K562 (cell line): ENCODE measurements around the gene FRMD1. TPM values are rescaled to one million over a fixed set of nuclear protein-coding genes. Genes with fewer than 3 reads are reported as not detected.

Experiments
- ATAC-seq: fragments of 200-7000 bp; cut with Tn5 transposase; 3 replicates; pipeline ENCODE4 v1.9.1; 2020; ENCODE audit warnings: moderate library complexity
- BruUV-seq: library from RNA; stranded (reverse); fragments of 400-500 nt; replicated peaks from 2 replicates; lab custom pipeline; 2021; lab: Mats Ljungman, UMichigan
- CTCF ChIA-PET: fragments of 300-600 bp; formaldehyde crosslinking; extraction: SDS; loops from one replicate; lab custom pipeline; 2021; ENCODE audit warnings: low intra/inter-chr PET ratio; lab: Yijun Ruan, JAX
- POLR2A ChIA-PET: fragments of 300-600, 350-650 bp; sonication (Branson Sonifier 250); formaldehyde crosslinking; extraction: SDS; loops from one replicate; lab custom pipeline; 2021; ENCODE audit warnings: antibody characterized with exemption, inconsistent platforms; lab: Yijun Ruan, JAX
- DNase-seq, 4 experiments: peaks; one replicate each; pipeline versions ENCODE4 v3.0.0 to v3.0.0-alpha.2; 2011 to 2018; ENCODE audit warnings: low spot score in 3 of 4, mixed read lengths in 3 of 4; ENCODE audit errors: extremely low read depth in 1 of 4
- FAIRE-seq: peaks from 2 replicates; lab custom pipeline; 2011; peaks lifted over from hg19 to GRCh38; lab: Jason Lieb, UNC
- H2AFZ ChIP-seq: 2 replicates; pipeline ENCODE4 v1.6.0; 2011; ENCODE audit warnings: low read depth, low read length, control low read depth, inconsistent platforms
- H3K27ac ChIP-seq: fragments of 200-600 bp; 3 replicates; pipeline ENCODE4 v1.8.0; 2011; ENCODE audit warnings: low read depth, mild to moderate bottlenecking, control low read depth, inconsistent platforms, low read length, moderate library complexity, mixed read lengths; ENCODE audit errors: extremely low read depth
- H3K27me3 ChIP-seq, 2 experiments: fragments of 300-600 bp in 1 of 2; 2 replicates in 1 of 2; 3 replicates in 1 of 2; pipeline versions ENCODE4 v1.6.0 to v1.8.0; 2011; ENCODE audit warnings: inconsistent platforms in 2 of 2, low read length in 2 of 2, mild to moderate bottlenecking in 1 of 2, mixed read lengths in 1 of 2, moderate library complexity in 1 of 2; ENCODE audit not compliant: control insufficient read depth in 2 of 2, insufficient read depth in 2 of 2
- H3K36me3 ChIP-seq: fragments of 300-600 bp; 3 replicates; pipeline ENCODE4 v1.8.0; 2011; ENCODE audit warnings: mild to moderate bottlenecking, low read length, inconsistent platforms; ENCODE audit not compliant: control insufficient read depth, insufficient read depth
- H3K4me1 ChIP-seq, 2 experiments: fragments of 200-600 bp in 1 of 2; replicated peaks in 1 of 2; 2 replicates in 1 of 2; 3 replicates in 1 of 2; pipeline versions ENCODE4 v1.5.1 to v1.8.0; 2011; ENCODE audit warnings: inconsistent platforms in 2 of 2, low read length in 2 of 2, mild to moderate bottlenecking in 1 of 2, mixed read lengths in 1 of 2, moderate library complexity in 1 of 2; ENCODE audit not compliant: control insufficient read depth in 2 of 2, insufficient read depth in 2 of 2
- H3K4me2 ChIP-seq: 2 replicates; pipeline ENCODE4 v1.6.1; 2011; ENCODE audit warnings: low read length, control low read depth, inconsistent platforms, mixed read lengths; ENCODE audit not compliant: insufficient read depth
- H3K4me3 ChIP-seq: fragments of 200-600 bp; sonication (generic), shearing (Covaris generic); 2 replicates; pipeline ENCODE4 v1.5.1; 2016; ENCODE audit warnings: control low read depth, inconsistent platforms
- H3K79me2 ChIP-seq: fragments of 200-600 bp; 3 replicates; pipeline ENCODE4 v1.8.0; 2011; ENCODE audit warnings: low read length, inconsistent platforms; ENCODE audit not compliant: control insufficient read depth, insufficient read depth
- H3K9ac ChIP-seq, 2 experiments: 2 replicates each; pipeline versions ENCODE4 v1.6.0 to v1.6.1; 2011; ENCODE audit warnings: low read depth in 2 of 2, low read length in 2 of 2, control low read depth in 1 of 2, inconsistent platforms in 1 of 2, mild to moderate bottlenecking in 1 of 2, mixed read lengths in 1 of 2; ENCODE audit not compliant: insufficient read depth in 1 of 2
- H3K9me1 ChIP-seq: one replicate; pipeline ENCODE4 v1.6.0; 2011; ENCODE audit warnings: inconsistent platforms, mild to moderate bottlenecking, low read length, moderate library complexity; ENCODE audit not compliant: control insufficient read depth, insufficient read depth
- H3K9me3 ChIP-seq: replicated peaks from 2 replicates; pipeline ENCODE4 v1.5.1; 2011; ENCODE audit warnings: low read depth, low read length, inconsistent platforms; ENCODE audit not compliant: control insufficient read depth, insufficient read depth
- H4K20me1 ChIP-seq: replicated peaks from 2 replicates; pipeline ENCODE4 v1.6.1; 2011; ENCODE audit warnings: low read length, inconsistent platforms, mixed read lengths; ENCODE audit not compliant: control insufficient read depth, insufficient read depth
- EWSR1 ChIP-seq: fragments of 450-650 bp; IDR thresholded peaks from 2 replicates; pipeline ENCODE4 v1.6.1; 2018; ENCODE audit warnings: borderline replicate concordance, mild to moderate bottlenecking, low read depth, moderate library complexity; ENCODE audit not compliant: partially characterized antibody
- FOXA3 ChIP-seq, 2 experiments: fragments of 450-650 bp in 1 of 2; sonication (generic) in 1 of 2; formaldehyde crosslinking; IDR thresholded peaks in 1 of 2; conservative IDR thresholded peaks in 1 of 2; 2 replicates each; pipeline versions ENCODE4 v1.4.0 to v1.8.0; 2020 to 2022; ENCODE audit warnings: mild to moderate bottlenecking in 2 of 2, missing genetic modification reagents in 1 of 2
- MYC ChIP-seq, 2 experiments: fragments of 250-450 bp in 1 of 2; sonication (Bioruptor Pico) in 1 of 2; IDR thresholded peaks; 2 replicates each; pipeline versions ENCODE4 v1.5.1 to v1.6.1; 2012 to 2021; ENCODE audit warnings: low read depth in 2 of 2, borderline replicate concordance in 1 of 2, improper control_type of control experiment in 1 of 2, low read length in 1 of 2, mild to moderate bottlenecking in 1 of 2, moderate library complexity in 1 of 2
- NUFIP1 ChIP-seq: fragments of 450-650 bp; IDR thresholded peaks from 2 replicates; pipeline ENCODE4 v1.6.1; 2018; ENCODE audit not compliant: partially characterized antibody
- PHF20 ChIP-seq: fragments of 450-650 bp; IDR thresholded peaks from 2 replicates; pipeline ENCODE4 v1.6.1; 2018; ENCODE audit not compliant: partially characterized antibody
- RFX1 ChIP-seq: fragments of 450-650 bp; IDR thresholded peaks from 2 replicates; pipeline ENCODE4 v1.6.1; 2016; ENCODE audit warnings: mild to moderate bottlenecking, moderate library complexity
- RFX5 ChIP-seq: IDR thresholded peaks from 2 replicates; pipeline ENCODE4 v1.6.1; 2011; ENCODE audit warnings: low read depth, mild to moderate bottlenecking, improper control_type of control experiment, low read length
- XRCC4 ChIP-seq: IDR thresholded peaks from one replicate; pipeline ENCODE4 v1.6.1; 2011; ENCODE audit not compliant: insufficient read depth, insufficient read length; ENCODE audit errors: extremely low read depth
- ZBTB17 ChIP-seq: fragments of 450-650 bp; formaldehyde crosslinking; IDR thresholded peaks from 2 replicates; pipeline ENCODE4 v1.4.0; 2020; ENCODE audit warnings: mild to moderate bottlenecking
- ZNF146 ChIP-seq: IDR thresholded peaks from one replicate; pipeline ENCODE4 v1.6.1; 2018; ENCODE audit warnings: missing compliant biosample characterization; ENCODE audit not compliant: unreplicated experiment
- ZNF444 ChIP-seq: fragments of 250-450 bp; sonication (Bioruptor Pico); IDR thresholded peaks from 2 replicates; pipeline ENCODE4 v1.4.0; 2020; ENCODE audit warnings: mild to moderate bottlenecking, moderate library complexity
- WGBS: fragments of 100-300 bp; shearing (Covaris generic); methylation state at CpG from one replicate; pipeline ENCODE4 v1.1.6; 2016; ENCODE audit warnings: low coverage, mixed read lengths; ENCODE audit not compliant: insufficient coverage; ENCODE audit errors: missing lambda C conversion rate; 5-methylcytosine and 5-hydroxymethylcytosine counted together
- in situ Hi-C: fragments of 300-500 bp; cut with MboI; formaldehyde crosslinking; loops from 4 replicates; pipeline ENCODE4 v1.15.0; 2018; ENCODE audit warnings: inconsistent platforms, mixed read lengths
- intact Hi-C: fragments of 100-400 bp; cut with micrococcal nuclease; formaldehyde crosslinking; loops from 2 replicates; pipeline ENCODE4 v1.14.2; 2022
- polyA plus RNA-seq, 8 experiments: library from polyadenylated mRNA; depleted of rRNA in 4 of 8; stranded (reverse) in 5 of 8; unstranded in 3 of 8; fragments of >200 nt; fragmentation: Nextera tagmentation in 2 of 8; fragmentation: Illumina TruSeq in 1 of 8; extraction: Ambion mirVana in 2 of 8; extraction: Trizol in 1 of 8; gene quantifications; 2 replicates each; pipeline versions ENCODE4 v1.2.1 to v1.2.3, GENCODE V29; 2011 to 2014; ENCODE audit warnings: inconsistent platforms in 1 of 8, missing spikeins in 1 of 8
- total RNA-seq, 7 experiments: library from RNA; depleted of rRNA in 6 of 7; stranded (reverse); fragments of >200 nt in 6 of 7; fragmentation: Illumina TruSeq in 2 of 7; extraction: Trizol in 2 of 7; gene quantifications; 2 replicates each; pipeline versions ENCODE4 v1.2.1 to v1.2.3, GENCODE V29; 2011 to 2021; ENCODE audit warnings: low replicate concordance in 1 of 7
- TF ChIP-seq, protein P1 (sequence below): fragments of 450-650 bp; IDR thresholded peaks from 2 replicates; pipeline ENCODE4 v1.6.1; 2016; ENCODE audit warnings: mild to moderate bottlenecking
- TF ChIP-seq, protein P2 (sequence below), 2 experiments: fragments of 150-350 bp in 1 of 2; IDR thresholded peaks; 2 replicates each; pipeline ENCODE4 v1.6.1; 2012 to 2016; ENCODE audit warnings: low read depth in 2 of 2, low read length in 2 of 2, mild to moderate bottlenecking in 1 of 2, moderate library complexity in 1 of 2
- TF ChIP-seq, protein P3 (sequence below), 2 experiments: fragments of 450-650 bp in 1 of 2; sonication (generic) in 1 of 2; formaldehyde crosslinking; conservative IDR thresholded peaks; 2 replicates each; pipeline versions ENCODE4 v1.4.0 to v1.8.1; 2020 to 2022; ENCODE audit warnings: mild to moderate bottlenecking in 1 of 2, missing genetic modification reagents in 1 of 2

FRMD1 gene
- total and polyA plus RNA-seq, 9 of the 15 experiments (the other 6 are each of a cell fraction or from before 2014, with no cell fraction given): 0.01 to 0.04 (median 0.01) TPM; not detected in 6

DNA sequence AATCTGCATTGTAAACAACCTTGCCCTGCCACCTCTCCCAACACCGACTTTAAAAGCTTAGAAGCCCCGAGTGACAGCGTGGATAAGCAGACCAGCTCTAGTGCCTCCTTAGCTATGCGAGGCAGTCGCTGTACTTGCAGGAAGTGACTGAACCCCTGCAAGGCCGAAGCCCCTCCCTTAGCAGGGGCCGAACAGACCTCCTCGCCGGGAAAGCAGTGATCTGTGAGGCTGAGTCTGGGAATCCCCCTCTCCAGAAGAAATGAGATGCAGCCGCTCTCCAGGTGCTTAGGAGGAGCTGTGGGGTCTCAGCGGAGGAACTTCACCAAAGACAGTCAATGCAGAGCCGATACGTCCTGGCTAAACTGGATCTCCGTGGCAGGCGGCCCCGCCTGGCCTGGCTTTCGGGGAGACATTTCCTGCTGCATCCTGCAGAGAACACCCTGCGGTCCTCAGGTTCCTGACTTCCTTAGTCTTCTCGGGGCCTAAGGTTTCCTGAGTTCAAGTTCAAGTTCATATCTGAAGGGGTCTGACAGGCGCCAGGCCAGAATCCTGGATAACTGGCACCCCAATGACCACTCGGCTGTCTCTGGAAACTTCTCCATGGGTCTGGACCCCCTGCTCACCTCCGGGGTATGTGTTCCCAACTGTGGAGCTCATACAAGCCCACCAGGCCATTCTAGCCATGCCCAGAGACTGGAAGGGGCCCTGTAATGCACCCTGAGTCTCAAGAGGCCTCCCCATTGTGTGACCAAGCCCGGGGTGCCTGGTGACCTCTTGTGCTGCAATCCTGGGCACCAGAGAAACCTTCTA is 20.4 kb upstream of the FRMD1 start:
- H3K27ac ChIP-seq: no peak overlapping the region
- ATAC-seq: peak; percentile 26; the same call in 1 of the 3 replicates

More for the DNA sequence above, 20.4 kb upstream of the FRMD1 start:
- Histone ChIP-seq H3K9ac (no peak overlapping the region), H3K4me2 (no peak overlapping the region), H3K4me1 (peaks cover 0 to 16% of the 10 kb centered on the region in 2 experiments; a peak in 1 of 5 replicates), H3K36me3 (no peaks in the 10 kb centered on the region), H3K79me2 (no peaks in the 10 kb centered on the region), H3K27me3 (peaks cover 68 to 87% of the 10 kb centered on the region in 2 experiments), H3K9me1 (no peaks in the 10 kb centered on the region), H4K20me1 (peaks cover 21% of the 10 kb centered on the region), H2AFZ (no peak overlapping the region), H3K9me3 (no peaks in the 10 kb centered on the region), H3K4me3 (no peak overlapping the region)
- TF ChIP-seq PHF20 (no peak), RFX1 (no peak), ZNF444 (CRISPR knock-in tag) (no peak), XRCC4 (no peak), EWSR1 (no peak), RFX5 (no peak), ZBTB17 (no peak), NUFIP1 (no peak), FOXA3 (CRISPR knock-in tag; conservative IDR thresholded peaks at IDR 0.05 in 1 of 2, IDR thresholded peaks at IDR 0.05 in 1 of 2) (no peak), ZNF146 (CRISPR knock-in tag) (no peak), MYC (IDR thresholded peaks at IDR 0.05; ENCODE audit: low read depth, low read length) (no peak), MYC (CRISPR knock-in tag; IDR thresholded peaks at IDR 0.05; ENCODE audit: borderline replicate concordance, low read depth) (no peak)
- TF ChIP-seq, protein P1, sequence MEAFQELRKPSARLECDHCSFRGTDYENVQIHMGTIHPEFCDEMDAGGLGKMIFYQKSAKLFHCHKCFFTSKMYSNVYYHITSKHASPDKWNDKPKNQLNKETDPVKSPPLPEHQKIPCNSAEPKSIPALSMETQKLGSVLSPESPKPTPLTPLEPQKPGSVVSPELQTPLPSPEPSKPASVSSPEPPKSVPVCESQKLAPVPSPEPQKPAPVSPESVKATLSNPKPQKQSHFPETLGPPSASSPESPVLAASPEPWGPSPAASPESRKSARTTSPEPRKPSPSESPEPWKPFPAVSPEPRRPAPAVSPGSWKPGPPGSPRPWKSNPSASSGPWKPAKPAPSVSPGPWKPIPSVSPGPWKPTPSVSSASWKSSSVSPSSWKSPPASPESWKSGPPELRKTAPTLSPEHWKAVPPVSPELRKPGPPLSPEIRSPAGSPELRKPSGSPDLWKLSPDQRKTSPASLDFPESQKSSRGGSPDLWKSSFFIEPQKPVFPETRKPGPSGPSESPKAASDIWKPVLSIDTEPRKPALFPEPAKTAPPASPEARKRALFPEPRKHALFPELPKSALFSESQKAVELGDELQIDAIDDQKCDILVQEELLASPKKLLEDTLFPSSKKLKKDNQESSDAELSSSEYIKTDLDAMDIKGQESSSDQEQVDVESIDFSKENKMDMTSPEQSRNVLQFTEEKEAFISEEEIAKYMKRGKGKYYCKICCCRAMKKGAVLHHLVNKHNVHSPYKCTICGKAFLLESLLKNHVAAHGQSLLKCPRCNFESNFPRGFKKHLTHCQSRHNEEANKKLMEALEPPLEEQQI: no peak
- TF ChIP-seq, protein P2, sequence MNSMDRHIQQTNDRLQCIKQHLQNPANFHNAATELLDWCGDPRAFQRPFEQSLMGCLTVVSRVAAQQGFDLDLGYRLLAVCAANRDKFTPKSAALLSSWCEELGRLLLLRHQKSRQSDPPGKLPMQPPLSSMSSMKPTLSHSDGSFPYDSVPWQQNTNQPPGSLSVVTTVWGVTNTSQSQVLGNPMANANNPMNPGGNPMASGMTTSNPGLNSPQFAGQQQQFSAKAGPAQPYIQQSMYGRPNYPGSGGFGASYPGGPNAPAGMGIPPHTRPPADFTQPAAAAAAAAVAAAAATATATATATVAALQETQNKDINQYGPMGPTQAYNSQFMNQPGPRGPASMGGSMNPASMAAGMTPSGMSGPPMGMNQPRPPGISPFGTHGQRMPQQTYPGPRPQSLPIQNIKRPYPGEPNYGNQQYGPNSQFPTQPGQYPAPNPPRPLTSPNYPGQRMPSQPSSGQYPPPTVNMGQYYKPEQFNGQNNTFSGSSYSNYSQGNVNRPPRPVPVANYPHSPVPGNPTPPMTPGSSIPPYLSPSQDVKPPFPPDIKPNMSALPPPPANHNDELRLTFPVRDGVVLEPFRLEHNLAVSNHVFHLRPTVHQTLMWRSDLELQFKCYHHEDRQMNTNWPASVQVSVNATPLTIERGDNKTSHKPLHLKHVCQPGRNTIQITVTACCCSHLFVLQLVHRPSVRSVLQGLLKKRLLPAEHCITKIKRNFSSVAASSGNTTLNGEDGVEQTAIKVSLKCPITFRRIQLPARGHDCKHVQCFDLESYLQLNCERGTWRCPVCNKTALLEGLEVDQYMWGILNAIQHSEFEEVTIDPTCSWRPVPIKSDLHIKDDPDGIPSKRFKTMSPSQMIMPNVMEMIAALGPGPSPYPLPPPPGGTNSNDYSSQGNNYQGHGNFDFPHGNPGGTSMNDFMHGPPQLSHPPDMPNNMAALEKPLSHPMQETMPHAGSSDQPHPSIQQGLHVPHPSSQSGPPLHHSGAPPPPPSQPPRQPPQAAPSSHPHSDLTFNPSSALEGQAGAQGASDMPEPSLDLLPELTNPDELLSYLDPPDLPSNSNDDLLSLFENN (IDR thresholded peaks at IDR 0.05; ENCODE audit: low read depth in 2 of 2, low read length in 2 of 2): no peak
- TF ChIP-seq, protein P3, sequence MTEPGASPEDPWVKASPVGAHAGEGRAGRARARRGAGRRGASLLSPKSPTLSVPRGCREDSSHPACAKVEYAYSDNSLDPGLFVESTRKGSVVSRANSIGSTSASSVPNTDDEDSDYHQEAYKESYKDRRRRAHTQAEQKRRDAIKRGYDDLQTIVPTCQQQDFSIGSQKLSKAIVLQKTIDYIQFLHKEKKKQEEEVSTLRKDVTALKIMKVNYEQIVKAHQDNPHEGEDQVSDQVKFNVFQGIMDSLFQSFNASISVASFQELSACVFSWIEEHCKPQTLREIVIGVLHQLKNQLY (CRISPR knock-in tag; conservative IDR thresholded peaks at IDR 0.05): no peak
- in situ Hi-C loops (no loop called here), intact Hi-C loops (no loop called here)
- ChIA-PET POLR2A (interaction anchor here (1.0 kb wide), 1 partner anchor 10 kb away, joined by 4 read pairs; no protein-coding TSS in a partner anchor), CTCF (no interaction called here)
- BruUV-seq: no TSS peak
- WGBS: 2% methylated on average over 23 of the region's 23 CpGs
- FAIRE-seq (no peak), DNase-seq (no peak)
